DMS 273 (cell line): ENCODE results near the gene MINK1.
"Not testable (repeated sequence)": the region's sequence is repeated elsewhere in the genome, so short reads cannot be mapped to it uniquely, and the experiment has no call there.

Experiments used
- DNase-seq: peaks from one replicate; lab custom pipeline; 2025; ENCODE audit not compliant: unreplicated experiment; lab: John Stamatoyannopoulos, UW

Gene MINK1

GRCh38 chr17:4867535-4867934 is 34.4 kb downstream of the MINK1 start:
- DNase-seq: not testable (repeated sequence)

GRCh38 chr17:4869058-4869998 is 36.2 kb downstream of the MINK1 start:
- not testable (repeated sequence) for DNase-seq

- no peak for DNase-seq
Measured at GRCh38 chr17:4870855-4871254, 37.7 kb downstream of the MINK1 start.

GRCh38 chr17:4872786-4873185 is 39.6 kb downstream of the MINK1 start:
- no peak for DNase-seq

GRCh38 chr17:4877089-4877488 is 43.9 kb downstream of the MINK1 start:
- no peak for DNase-seq

- no peak for DNase-seq
Measured at GRCh38 chr17:4879601-4880000, 46.5 kb downstream of the MINK1 start.

- no peak for DNase-seq
Measured at GRCh38 chr17:4880857-4881256, 47.7 kb downstream of the MINK1 start.

- DNase-seq: peak; percentile 49
Measured at GRCh38 chr17:4881761-4882555, 48.8 kb downstream of the MINK1 start.

GRCh38 chr17:4884489-4884888 is 51.3 kb downstream of the MINK1 start:
- no peak for DNase-seq

- no peak for DNase-seq
Measured at GRCh38 chr17:4886830-4887229, 53.7 kb downstream of the MINK1 start.

GRCh38 chr17:4887581-4887980 is 54.4 kb downstream of the MINK1 start:
- DNase-seq: no peak

- DNase-seq: no peak
Measured at GRCh38 chr17:4891411-4892410, 58.6 kb downstream of the MINK1 start.

GRCh38 chr17:4892499-4893221 is 59.5 kb downstream of the MINK1 start:
- no peak for DNase-seq

- DNase-seq: no peak
Measured at GRCh38 chr17:4893272-4893671, 60.1 kb downstream of the MINK1 start.

GRCh38 chr17:4893721-4894560 is 60.8 kb downstream of the MINK1 start:
- peak; percentile 58 for DNase-seq

GRCh38 chr17:4895121-4895520 is 62.0 kb downstream of the MINK1 start:
- DNase-seq: no peak

GRCh38 chr17:4895657-4896331 is 62.7 kb downstream of the MINK1 start:
- DNase-seq: no peak

- no peak for DNase-seq
Measured at GRCh38 chr17:4896332-4897197, 63.4 kb downstream of the MINK1 start.
